Islet precursor cell (in vitro differentiated cells): ENCODE data around the gene PDGFRB.

Experiments used
- DNase-seq: peaks from one replicate; pipeline ENCODE4 v3.0.0-alpha.2; 2018

Gene PDGFRB

DNA sequence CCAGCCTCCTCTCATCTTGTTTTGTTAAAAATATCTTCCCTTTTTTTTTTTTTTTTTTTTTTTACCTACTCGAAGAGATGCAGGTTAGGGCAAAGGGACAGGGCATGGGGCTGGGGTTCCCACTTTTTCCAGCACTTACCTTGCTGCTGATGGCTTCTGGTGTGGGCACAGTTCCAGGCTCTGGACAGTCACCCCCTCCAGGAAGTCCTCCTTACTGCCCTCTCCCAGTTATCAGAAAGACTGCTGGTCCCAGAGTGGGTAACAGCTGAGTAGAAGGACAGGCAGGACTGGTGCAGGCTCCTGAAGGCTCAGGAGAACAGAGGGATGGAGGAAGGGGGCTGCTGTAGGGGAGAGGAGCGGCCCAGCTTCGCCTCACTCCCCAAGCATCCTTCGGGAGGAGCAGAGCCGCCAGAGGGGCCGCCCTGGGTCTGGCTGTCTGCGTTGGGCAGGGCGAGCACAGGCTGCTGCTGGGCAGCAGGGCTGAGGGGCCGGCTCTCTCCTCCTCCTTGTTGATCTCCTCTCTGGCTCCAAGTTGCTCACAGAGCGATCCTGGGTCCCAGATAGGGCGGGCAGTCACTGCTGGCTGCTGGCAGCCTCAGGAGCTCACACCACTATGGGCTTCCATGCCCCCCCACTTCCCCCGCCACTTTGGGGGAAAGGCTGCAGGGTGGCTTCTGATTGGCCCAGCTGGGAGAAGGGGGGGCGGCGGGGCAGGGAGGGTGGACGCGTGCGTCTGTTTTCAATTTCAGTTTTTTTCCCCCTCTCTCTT lies at the start of gene PDGFRB:
TSS of gene PDGFRB (minus strand) at position 588 of the 769 bp plus-strand sequence. CDS start 18,798 bp downstream, outside the sequence.
- peak; percentile 91 for DNase-seq

DNA sequence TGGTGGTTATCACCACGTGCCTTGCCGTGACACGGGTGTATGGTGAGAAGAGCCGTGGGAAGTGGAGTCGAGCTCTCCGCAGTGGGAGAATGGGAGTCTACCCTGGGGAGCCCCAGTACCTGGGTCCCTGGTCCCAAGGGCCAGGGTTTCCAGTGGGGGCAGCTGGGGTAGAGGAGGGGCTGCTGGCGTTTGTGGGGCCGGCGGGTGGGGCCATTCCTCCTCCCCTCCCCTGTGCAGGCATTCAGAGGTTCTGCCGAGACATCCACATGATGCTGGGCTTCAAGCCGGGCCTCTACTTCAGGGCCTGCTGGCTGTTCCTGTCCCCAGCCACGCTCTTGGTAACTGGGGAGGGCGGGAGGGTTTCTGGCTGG lies 48.9 kb upstream of the PDGFRB start:
- DNase-seq, result no peak

- no peak for DNase-seq
Observed at GRCh38 chr5:150203832-150204589, 48.4 kb upstream of the PDGFRB start.

DNA sequence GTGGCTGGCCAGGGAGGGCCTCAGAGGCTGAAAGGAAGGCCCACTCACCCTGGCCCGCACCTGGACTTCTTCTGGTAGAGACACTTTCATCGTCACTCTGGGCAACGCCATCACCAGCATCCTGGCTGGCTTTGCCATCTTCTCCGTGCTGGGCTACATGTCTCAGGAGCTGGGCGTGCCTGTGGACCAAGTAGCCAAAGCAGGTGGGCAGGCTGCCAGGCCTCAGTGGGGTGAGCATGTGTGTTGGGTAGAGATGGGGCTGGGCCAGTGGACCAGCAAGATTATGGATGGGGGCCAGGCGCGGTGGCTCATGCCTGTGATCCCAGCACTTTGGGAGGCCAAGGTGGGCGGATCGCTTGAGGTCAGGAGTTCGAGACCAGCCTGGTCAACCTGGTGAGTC lies 46.9 kb upstream of the PDGFRB start:
- no peak for DNase-seq

DNA sequence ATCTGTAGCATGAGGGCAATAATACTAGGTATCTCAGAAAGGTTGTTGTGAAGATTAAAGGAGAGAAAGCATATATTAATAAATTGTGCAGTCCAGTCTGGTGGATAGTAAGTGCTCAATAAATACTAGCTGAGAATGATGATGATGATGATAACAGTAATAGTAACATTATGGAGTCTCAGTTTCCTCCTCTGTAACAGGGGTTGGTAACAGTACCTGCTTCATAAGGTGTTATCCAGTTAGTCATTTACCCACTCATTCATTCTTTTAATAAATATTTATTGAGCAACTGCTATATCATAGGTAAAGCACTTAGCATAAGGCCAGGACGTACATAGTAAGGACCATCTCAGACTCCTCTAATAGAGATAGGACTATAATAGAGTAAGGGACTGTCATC lies 41.8 kb upstream of the PDGFRB start:
- DNase-seq, result no peak

GRCh38 chr5:150196986-150197385 lies 41.3 kb upstream of the PDGFRB start:
- DNase-seq, result no peak

GRCh38 chr5:150196514-150196913 lies 40.9 kb upstream of the PDGFRB start:
- DNase-seq, result no peak

GRCh38 chr5:150195736-150196485 lies 40.3 kb upstream of the PDGFRB start:
- no peak for DNase-seq

- no peak for DNase-seq
Observed at GRCh38 chr5:150192462-150192861, 36.8 kb upstream of the PDGFRB start.

- no peak for DNase-seq
Observed at GRCh38 chr5:150190987-150191386, 35.3 kb upstream of the PDGFRB start.

GRCh38 chr5:150190503-150190979 lies 34.9 kb upstream of the PDGFRB start:
- peak; percentile 71 for DNase-seq

DNA sequence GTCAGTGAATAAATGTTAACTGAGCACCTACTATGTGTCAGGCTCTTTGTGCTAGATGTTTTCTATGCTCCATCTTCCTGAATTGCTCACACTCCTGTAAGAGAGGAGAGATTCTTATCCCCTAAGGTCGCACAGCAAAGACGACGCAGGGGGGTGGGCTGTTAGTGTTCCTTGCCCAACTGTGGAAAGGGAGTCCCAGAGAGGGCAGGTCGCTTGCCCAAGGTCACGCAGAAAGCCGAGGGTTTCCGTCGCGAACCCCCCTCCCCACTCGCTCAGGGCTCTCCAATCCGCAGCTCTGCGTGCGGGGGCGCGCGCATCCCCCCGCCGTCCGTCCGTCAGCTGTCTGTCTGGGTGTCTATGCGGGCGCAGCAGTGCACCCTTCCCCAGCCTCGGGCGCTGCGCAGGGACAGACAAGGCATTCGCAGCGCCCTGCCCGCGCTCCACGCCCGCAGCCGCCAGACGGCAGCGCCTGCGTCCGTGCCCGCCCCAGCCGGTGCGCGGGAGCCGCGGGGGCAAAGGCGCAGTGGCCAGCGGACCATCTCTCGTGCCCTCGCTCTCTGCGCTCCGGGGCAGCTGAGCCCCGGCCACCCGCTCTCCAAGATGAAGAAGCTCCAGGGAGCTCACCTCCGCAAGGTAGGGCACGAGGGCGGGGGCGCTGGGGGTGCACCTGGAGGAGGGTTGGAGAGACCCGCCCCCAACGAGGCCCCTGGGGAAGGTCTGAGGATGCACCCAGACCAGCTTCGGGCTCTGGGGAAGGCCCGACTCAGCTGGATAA lies 34.3 kb upstream of the PDGFRB start, which contains the start of gene SLC6A7:
TSS of gene SLC6A7 (plus strand) at position 335 of the 775 bp plus-strand sequence. CDS start at position 601, 266 bp downstream.
- DNase-seq, result no peak

GRCh38 chr5:150189326-150189725 lies 33.7 kb upstream of the PDGFRB start:
- DNase-seq, result no peak

DNA sequence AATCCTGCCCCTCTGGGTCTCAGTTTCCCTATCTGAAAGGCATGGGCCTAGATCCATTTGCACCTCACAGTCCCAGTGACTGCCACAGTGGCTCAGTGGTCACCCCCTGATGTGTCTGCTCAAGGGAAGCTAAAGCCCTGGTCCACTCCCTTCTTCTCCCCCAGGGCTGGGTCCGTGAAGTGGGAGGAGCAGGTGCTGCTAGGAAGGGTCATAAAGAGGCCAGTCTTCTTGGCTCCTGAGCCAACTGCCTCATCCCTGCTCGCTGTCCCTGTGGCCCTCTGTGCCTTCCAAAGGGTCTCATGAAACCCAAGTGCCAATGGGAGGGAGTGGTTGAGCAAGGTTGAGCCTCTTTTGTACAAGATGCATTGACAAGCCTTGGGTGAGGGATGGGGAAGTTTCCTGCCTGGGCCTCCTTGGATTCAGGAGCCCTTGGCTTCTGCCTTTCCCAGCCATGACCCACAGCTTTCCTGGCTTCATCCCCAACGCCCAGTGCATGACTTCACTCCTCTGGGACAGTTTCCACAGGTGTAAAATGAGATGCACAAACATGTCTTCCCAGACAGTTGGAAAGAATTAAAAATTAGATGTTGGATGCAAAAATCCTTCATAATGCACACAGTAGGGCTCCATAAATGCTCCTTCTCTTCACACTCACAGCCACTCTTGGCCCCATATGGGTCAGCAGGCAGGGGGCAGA lies 32.6 kb upstream of the PDGFRB start:
- DNase-seq, result no peak

- DNase-seq, result no peak
Observed at GRCh38 chr5:150186897-150187296, 31.3 kb upstream of the PDGFRB start.

GRCh38 chr5:150186137-150186536 lies 30.5 kb upstream of the PDGFRB start:
- DNase-seq, result no peak

GRCh38 chr5:150184990-150185912 lies 29.6 kb upstream of the PDGFRB start:
- no peak for DNase-seq

- DNase-seq, result no peak
Observed at GRCh38 chr5:150184006-150184405, 28.4 kb upstream of the PDGFRB start.

GRCh38 chr5:150183436-150183835 lies 27.8 kb upstream of the PDGFRB start:
- DNase-seq, result no peak

- no peak for DNase-seq
Observed at GRCh38 chr5:150182774-150183173, 27.1 kb upstream of the PDGFRB start.
